KMS-11 (cell line): ENCODE data around the gene ESRP2.

ENCODE experiments used
- H2AFZ ChIP-seq: fragments of 200-600 bp; sonication (generic); 2 replicates; pipeline ENCODE4 v1.6.1; 2016; ENCODE audit warnings: antibody characterized with exemption, mixed run types, low read depth
- H3K27ac ChIP-seq: fragments of 200-600 bp; sonication (generic); 2 replicates; pipeline ENCODE4 v1.6.1; 2016; ENCODE audit warnings: mild to moderate bottlenecking, mixed run types
- H3K27me3 ChIP-seq: fragments of 200-600 bp; sonication (generic); 2 replicates; pipeline ENCODE4 v1.6.1; 2017; ENCODE audit warnings: mild to moderate bottlenecking, low read depth, mixed run types, moderate library complexity; ENCODE audit not compliant: insufficient read depth
- H3K36me3 ChIP-seq: fragments of 200-600 bp; sonication (generic); 2 replicates; pipeline ENCODE4 v1.6.1; 2017; ENCODE audit warnings: mild to moderate bottlenecking, mixed run types; ENCODE audit not compliant: insufficient read depth
- H3K4me1 ChIP-seq: fragments of 200-600 bp; sonication (generic); 2 replicates; pipeline ENCODE4 v1.6.1; 2016; ENCODE audit warnings: mild to moderate bottlenecking, low read depth, mixed run types; ENCODE audit not compliant: poor library complexity, severe bottlenecking
- H3K4me2 ChIP-seq: fragments of 200-600 bp; sonication (generic); 2 replicates; pipeline ENCODE4 v1.7.0; 2016; ENCODE audit warnings: mild to moderate bottlenecking, mixed run types
- H3K4me3 ChIP-seq: fragments of 200-600 bp; sonication (generic); IDR thresholded peaks from 2 replicates; pipeline ENCODE4 v1.6.1; 2017; ENCODE audit warnings: low read depth, low read length, mixed read lengths; ENCODE audit not compliant: insufficient read depth
- H3K79me2 ChIP-seq: fragments of 200-600 bp; sonication (generic); 2 replicates; pipeline ENCODE4 v1.6.1; 2016; ENCODE audit warnings: low read depth, mixed run types; ENCODE audit not compliant: insufficient read depth
- H3K9ac ChIP-seq: fragments of 200-600 bp; sonication (generic); 2 replicates; pipeline ENCODE4 v1.6.1; 2016; ENCODE audit warnings: mild to moderate bottlenecking, mixed run types
- H4K20me1 ChIP-seq: fragments of 200-600 bp; sonication (generic); 2 replicates; pipeline ENCODE4 v1.6.1; 2016; ENCODE audit warnings: mild to moderate bottlenecking, mixed run types; ENCODE audit not compliant: insufficient read depth
- TF ChIP-seq, protein P1 (sequence below): fragments of 200-600 bp; sonication (generic); conservative IDR thresholded peaks from 2 replicates; pipeline ENCODE4 v1.6.1; 2017; ENCODE audit warnings: low read depth, mild to moderate bottlenecking, antibody characterized with exemption, low read length, moderate library complexity, mixed read lengths

ESRP2 gene

DNA sequence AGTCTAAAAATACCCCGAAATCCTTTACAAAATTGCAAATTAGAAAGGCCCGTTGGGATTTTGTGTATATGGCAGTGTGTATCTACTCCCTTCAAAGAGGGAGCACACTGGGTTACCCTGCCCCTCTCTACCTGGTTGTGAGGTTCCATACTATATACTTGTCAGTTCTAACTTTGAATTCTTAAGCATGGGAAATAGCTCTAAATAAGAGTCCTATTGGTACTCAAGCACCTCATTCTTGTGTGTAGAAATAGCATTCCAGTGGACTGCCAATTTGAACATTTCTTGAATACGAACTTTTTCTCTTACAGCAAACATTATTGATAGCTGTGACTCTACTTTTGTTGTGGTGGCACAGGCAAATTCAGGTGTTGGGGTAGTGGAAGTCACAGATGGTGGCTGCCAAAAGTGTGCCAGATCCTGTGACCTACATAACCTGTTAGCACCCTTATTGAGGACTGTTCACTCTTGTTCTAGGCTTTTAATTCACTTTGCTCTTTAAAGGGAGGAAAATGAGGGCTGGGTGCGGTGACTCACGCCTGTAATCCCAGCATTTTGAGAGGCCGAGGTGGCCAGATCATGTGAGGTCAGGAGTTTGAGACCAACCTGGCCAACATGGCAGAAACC lies 16.1 kb downstream of the ESRP2 start:
- Histone ChIP-seq H3K4me2 (no peak overlapping the region), H3K36me3 (no peaks in the 10 kb centered on the region), H3K4me3 (no peak overlapping the region), H3K27me3 (no peaks in the 10 kb centered on the region), H2AFZ (no peak overlapping the region), H3K27ac (no peak overlapping the region), H3K79me2 (no peaks in the 10 kb centered on the region), H4K20me1 (no peaks in the 10 kb centered on the region), H3K4me1 (no peaks in the 10 kb centered on the region), H3K9ac (no peak overlapping the region)
- TF ChIP-seq, protein P1, sequence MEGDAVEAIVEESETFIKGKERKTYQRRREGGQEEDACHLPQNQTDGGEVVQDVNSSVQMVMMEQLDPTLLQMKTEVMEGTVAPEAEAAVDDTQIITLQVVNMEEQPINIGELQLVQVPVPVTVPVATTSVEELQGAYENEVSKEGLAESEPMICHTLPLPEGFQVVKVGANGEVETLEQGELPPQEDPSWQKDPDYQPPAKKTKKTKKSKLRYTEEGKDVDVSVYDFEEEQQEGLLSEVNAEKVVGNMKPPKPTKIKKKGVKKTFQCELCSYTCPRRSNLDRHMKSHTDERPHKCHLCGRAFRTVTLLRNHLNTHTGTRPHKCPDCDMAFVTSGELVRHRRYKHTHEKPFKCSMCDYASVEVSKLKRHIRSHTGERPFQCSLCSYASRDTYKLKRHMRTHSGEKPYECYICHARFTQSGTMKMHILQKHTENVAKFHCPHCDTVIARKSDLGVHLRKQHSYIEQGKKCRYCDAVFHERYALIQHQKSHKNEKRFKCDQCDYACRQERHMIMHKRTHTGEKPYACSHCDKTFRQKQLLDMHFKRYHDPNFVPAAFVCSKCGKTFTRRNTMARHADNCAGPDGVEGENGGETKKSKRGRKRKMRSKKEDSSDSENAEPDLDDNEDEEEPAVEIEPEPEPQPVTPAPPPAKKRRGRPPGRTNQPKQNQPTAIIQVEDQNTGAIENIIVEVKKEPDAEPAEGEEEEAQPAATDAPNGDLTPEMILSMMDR = no peak

DNA sequence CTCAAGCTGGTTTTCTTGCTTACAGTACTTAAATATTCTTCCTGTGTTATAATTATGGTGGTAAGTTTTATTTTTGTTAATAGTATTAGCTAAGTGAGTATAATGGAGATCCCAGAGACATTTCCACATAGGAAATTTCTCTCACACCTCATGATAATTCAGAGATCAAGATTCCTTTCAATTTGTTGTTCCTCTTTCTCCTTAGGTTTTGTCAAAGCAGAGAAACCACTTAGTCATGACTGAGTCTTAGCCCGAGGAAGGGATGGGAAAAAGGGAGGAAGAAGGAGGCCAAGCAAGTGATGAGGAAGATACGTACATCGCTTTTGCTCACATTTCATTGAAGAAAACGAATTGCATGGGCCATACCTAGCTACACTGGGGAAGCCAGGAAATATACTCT lies 18.4 kb downstream of the ESRP2 start:
- Histone ChIP-seq H3K4me3 (no peak overlapping the region), H3K27ac (no peak overlapping the region), H2AFZ (no peak overlapping the region), H3K4me1 (no peaks in the 10 kb centered on the region), H3K4me2 (no peak overlapping the region), H4K20me1 (no peaks in the 10 kb centered on the region), H3K27me3 (no peaks in the 10 kb centered on the region), H3K9ac (no peak overlapping the region), H3K79me2 (no peaks in the 10 kb centered on the region), H3K36me3 (no peaks in the 10 kb centered on the region)
- TF ChIP-seq, protein P1 = no peak

DNA sequence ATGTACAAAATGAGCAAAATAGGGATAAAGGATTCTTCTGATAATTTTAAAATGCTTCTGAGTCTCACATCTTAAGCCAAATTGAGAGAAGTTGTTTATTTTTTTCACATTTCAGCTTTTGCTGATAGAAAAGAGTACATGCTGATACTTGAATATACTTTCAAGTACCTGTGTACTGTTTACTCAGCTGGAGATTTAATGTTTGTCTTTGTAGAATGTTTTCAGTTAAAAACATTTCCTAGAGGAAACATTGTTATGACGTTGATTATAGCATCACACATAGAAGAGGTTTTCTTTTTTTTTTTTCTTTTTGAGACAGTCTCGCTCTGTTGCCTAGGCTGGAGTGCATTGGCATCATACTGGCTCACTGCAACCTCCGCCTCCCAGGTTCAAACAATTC lies 19.7 kb downstream of the ESRP2 start:
- Histone ChIP-seq H3K36me3 (no peaks in the 10 kb centered on the region), H3K4me2 (no peak overlapping the region), H4K20me1 (no peaks in the 10 kb centered on the region), H3K27ac (no peak overlapping the region), H3K27me3 (no peaks in the 10 kb centered on the region), H3K79me2 (no peaks in the 10 kb centered on the region), H3K4me1 (no peaks in the 10 kb centered on the region), H3K4me3 (no peak overlapping the region), H2AFZ (no peak overlapping the region), H3K9ac (no peak overlapping the region)
- TF ChIP-seq, protein P1 = no peak

DNA sequence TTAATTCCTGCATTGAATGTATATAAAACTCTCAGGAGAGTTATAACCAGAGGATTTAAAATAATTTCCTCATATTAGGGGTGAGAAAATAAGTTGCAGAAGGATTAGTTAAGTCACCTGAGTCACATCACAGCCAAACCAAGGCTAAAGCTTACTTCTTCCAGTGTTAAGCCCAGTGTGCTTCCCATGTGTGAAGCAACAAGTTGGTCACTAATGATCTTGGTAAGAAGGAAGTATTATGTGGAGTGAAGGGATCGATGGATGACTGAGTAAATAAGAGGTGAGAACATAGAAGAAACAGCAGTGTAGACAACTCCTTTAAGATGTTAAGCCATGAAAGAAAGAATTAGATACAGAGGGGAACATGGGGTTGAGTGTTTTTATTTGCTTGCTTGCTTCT lies 20.6 kb downstream of the ESRP2 start:
- H3K27ac ChIP-seq = no peak overlapping the region
- H3K36me3 ChIP-seq = no peaks in the 10 kb centered on the region
- TF ChIP-seq, protein P1 = no peak
- no peak overlapping the region for H3K4me2 ChIP-seq
- H3K4me3 ChIP-seq = no peak overlapping the region
- H3K27me3 ChIP-seq = no peaks in the 10 kb centered on the region
- H4K20me1 ChIP-seq = no peaks in the 10 kb centered on the region
- H3K4me1 ChIP-seq = peaks cover 5% of the 10 kb centered on the region
- no peak overlapping the region for H3K9ac ChIP-seq
- no peak overlapping the region for H2AFZ ChIP-seq
- no peaks in the 10 kb centered on the region for H3K79me2 ChIP-seq
